Measurements from ENCODE around the gene NCLN. TPM values are rescaled to one million over a fixed set of nuclear protein-coding genes. Genes with fewer than 3 reads are reported as not detected.

The NCLN gene
- total and polyA plus RNA-seq, 2 donors (not counting 1 experiment from before 2014, with no cell fraction given): 33.0 to 35.8 TPM

DNA sequence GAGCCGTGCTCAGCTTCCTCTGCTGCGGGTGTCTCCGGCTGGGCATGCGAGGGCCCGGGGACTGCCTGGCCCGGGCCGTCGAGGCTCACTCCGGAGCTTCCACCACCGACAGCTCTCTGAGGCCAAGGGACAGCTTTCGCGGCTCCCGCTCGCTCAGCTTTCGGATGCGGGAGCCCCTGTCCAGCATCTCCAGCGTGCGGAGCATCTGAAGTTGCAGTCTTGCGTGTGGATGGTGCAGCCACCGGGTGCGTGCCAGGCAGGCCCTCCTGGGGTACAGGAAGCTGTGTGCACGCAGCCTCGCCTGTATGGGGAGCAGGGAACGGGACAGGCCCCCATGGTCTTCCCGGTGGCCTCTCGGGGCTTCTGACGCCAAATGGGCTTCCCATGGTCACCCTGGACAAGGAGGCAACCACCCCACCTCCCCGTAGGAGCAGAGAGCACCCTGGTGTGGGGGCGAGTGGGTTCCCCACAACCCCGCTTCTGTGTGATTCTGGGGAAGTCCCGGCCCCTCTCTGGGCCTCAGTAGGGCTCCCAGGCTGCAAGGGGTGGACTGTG lies 5.9 kb upstream of the NCLN start:
- Histone ChIP-seq H3K4me2 (ENCODE audit: extremely low read depth, insufficient read depth, low read length) (no peak overlapping the region), H3K79me2 (ENCODE audit: control insufficient read depth, insufficient read depth, low read length) (no peaks in the 10 kb centered on the region), H3K27me3 (ENCODE audit: control insufficient read depth, insufficient read depth, low read length) (no peaks in the 10 kb centered on the region), H3K9ac (ENCODE audit: insufficient read depth, low read length) (no peak overlapping the region), H3K27ac (ENCODE audit: insufficient read depth, low read length) (no peak overlapping the region), H3K36me3 (ENCODE audit: control insufficient read depth, insufficient read depth, low read length) (no peaks in the 10 kb centered on the region), H4K20me1 (ENCODE audit: control insufficient read depth, extremely low read depth, insufficient read depth, low read length) (no peaks in the 10 kb centered on the region), H3K9me3 (ENCODE audit: control insufficient read depth, insufficient read depth, low read depth, low read length) (no peaks in the 10 kb centered on the region), H3K4me1 (ENCODE audit: control insufficient read depth, extremely low read depth, insufficient read depth, low read length) (peaks cover 11% of the 10 kb centered on the region), H2AFZ (ENCODE audit: low read length) (no peak overlapping the region), H3K4me3 (replicated peaks in 1 of 4; ENCODE audit: control extremely low read depth in 1 of 4, insufficient read depth in 1 of 4, low read depth in 3 of 4, low read length in 4 of 4) (no peak overlapping the region)
- no peak for DNase-seq (ENCODE audit: low read depth in 2 of 2)
- TF ChIP-seq, protein P1, sequence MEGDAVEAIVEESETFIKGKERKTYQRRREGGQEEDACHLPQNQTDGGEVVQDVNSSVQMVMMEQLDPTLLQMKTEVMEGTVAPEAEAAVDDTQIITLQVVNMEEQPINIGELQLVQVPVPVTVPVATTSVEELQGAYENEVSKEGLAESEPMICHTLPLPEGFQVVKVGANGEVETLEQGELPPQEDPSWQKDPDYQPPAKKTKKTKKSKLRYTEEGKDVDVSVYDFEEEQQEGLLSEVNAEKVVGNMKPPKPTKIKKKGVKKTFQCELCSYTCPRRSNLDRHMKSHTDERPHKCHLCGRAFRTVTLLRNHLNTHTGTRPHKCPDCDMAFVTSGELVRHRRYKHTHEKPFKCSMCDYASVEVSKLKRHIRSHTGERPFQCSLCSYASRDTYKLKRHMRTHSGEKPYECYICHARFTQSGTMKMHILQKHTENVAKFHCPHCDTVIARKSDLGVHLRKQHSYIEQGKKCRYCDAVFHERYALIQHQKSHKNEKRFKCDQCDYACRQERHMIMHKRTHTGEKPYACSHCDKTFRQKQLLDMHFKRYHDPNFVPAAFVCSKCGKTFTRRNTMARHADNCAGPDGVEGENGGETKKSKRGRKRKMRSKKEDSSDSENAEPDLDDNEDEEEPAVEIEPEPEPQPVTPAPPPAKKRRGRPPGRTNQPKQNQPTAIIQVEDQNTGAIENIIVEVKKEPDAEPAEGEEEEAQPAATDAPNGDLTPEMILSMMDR (conservative IDR thresholded peaks at IDR 0.05 in 1 of 2, IDR thresholded peaks at IDR 0.05 in 1 of 2; ENCODE audit: low read depth in 1 of 2, low read length in 2 of 2): no peak
- no peak for TF ChIP-seq EZH2 (IDR thresholded peaks at IDR 0.05; ENCODE audit: low read length, missing control alignments)

DNA sequence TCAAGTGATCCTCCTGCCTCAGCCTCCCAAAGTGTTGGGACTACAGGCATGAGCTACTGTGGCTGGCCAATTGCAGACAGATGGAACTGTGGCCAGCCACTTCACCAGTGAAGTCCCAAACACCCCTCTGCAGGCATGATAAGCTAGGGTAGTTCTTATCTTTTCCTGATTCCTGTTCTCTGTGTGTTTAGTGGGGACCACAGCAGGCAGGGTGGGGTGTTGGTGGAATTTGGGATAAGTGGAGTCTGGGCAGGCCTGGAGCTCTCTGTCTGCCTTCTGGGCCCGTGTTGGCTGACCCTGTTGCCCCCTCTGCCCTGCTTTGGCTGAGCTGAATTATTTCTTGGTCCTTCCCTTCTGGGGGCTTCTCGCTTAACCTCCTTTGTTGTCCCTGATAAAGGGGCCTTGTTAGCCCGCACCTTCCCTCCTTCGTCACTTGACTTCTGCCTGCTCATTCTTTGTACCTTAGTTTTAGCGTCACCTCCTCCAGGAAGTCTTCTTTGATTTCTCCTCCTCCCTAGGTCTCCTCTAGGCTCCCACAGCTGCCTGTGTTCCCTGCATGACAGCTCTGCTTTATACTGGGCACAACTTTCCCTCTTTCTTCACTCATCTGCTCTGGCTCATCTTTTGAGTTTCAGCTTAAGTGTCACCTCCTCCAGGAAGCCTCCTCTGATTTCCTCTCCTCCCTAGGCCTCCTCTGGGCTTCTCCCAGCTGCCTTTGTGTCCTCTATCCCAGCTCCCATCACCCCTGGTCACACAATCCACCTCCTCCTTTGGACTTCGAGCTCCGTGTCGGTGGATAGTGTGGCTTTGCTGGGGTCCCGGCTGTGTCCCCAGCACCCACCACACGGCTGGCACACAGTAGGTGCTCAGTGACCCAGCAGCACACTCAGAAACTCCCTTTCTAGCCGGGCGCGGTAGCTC lies 1.7 kb upstream of the NCLN start:
- no peak overlapping the region for H3K9ac ChIP-seq (ENCODE audit: insufficient read depth, low read length)
- no peak overlapping the region for H3K27ac ChIP-seq (ENCODE audit: insufficient read depth, low read length)
- peaks cover 1% of the 10 kb centered on the region for H3K36me3 ChIP-seq (ENCODE audit: control insufficient read depth, insufficient read depth, low read length)
- H3K4me3 ChIP-seq (replicated peaks in 1 of 4; ENCODE audit: control extremely low read depth in 1 of 4, insufficient read depth in 1 of 4, low read depth in 3 of 4, low read length in 4 of 4): no peak overlapping the region
- H3K79me2 ChIP-seq (ENCODE audit: control insufficient read depth, insufficient read depth, low read length): peaks cover 31% of the 10 kb centered on the region
- TF ChIP-seq, protein P1 (conservative IDR thresholded peaks at IDR 0.05 in 1 of 2, IDR thresholded peaks at IDR 0.05 in 1 of 2; ENCODE audit: low read depth in 1 of 2, low read length in 2 of 2): no peak
- TF ChIP-seq EZH2 (IDR thresholded peaks at IDR 0.05; ENCODE audit: low read length, missing control alignments): no peak
- no peaks in the 10 kb centered on the region for H3K27me3 ChIP-seq (ENCODE audit: control insufficient read depth, insufficient read depth, low read length)
- no peak overlapping the region for H2AFZ ChIP-seq (ENCODE audit: low read length)
- no peak overlapping the region for H3K4me2 ChIP-seq (ENCODE audit: extremely low read depth, insufficient read depth, low read length)
- H4K20me1 ChIP-seq (ENCODE audit: control insufficient read depth, extremely low read depth, insufficient read depth, low read length): no peaks in the 10 kb centered on the region
- H3K9me3 ChIP-seq (ENCODE audit: control insufficient read depth, insufficient read depth, low read depth, low read length): no peaks in the 10 kb centered on the region
- DNase-seq (ENCODE audit: low read depth in 2 of 2): no peak
- peaks cover 9% of the 10 kb centered on the region for H3K4me1 ChIP-seq (ENCODE audit: control insufficient read depth, extremely low read depth, insufficient read depth, low read length)

DNA sequence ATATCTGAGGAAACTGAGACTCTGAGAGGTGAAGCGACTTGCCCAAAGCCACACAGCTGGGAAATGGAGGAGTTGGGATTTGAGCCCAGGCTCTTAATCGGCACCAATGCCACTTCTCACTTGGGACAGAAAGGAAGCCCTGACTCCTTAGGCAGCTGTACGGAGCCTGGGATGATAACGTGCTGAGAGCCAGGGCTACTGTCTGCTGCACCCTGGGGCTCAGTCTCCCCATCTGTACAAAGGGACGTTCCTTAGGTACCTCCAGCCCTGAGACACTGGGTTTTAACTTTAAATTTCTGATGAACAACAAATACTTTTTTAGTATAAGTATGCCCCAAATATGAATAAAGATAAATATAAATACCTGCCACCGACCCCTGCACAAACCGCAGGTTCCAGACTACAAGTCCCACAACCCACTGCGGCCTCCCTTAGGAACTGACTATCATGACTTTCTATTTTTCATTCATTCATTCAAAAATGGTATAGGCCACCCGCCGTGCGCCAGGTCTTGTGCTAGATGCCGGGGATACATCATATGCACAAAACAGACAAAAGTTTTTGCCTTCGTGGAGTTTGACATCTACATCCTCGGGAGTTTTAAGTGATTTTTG lies 776 bp upstream of the NCLN start:
- TF ChIP-seq, protein P1 (conservative IDR thresholded peaks at IDR 0.05 in 1 of 2, IDR thresholded peaks at IDR 0.05 in 1 of 2; ENCODE audit: low read depth in 1 of 2, low read length in 2 of 2): no peak
- no peak for TF ChIP-seq EZH2 (IDR thresholded peaks at IDR 0.05; ENCODE audit: low read length, missing control alignments)
- H3K4me1 ChIP-seq (ENCODE audit: control insufficient read depth, extremely low read depth, insufficient read depth, low read length): peaks cover 9% of the 10 kb centered on the region
- H3K79me2 ChIP-seq (ENCODE audit: control insufficient read depth, insufficient read depth, low read length): peaks cover 41% of the 10 kb centered on the region
- peak overlapping the region; percentile 80 for H3K4me2 ChIP-seq (ENCODE audit: extremely low read depth, insufficient read depth, low read length)
- H4K20me1 ChIP-seq (ENCODE audit: control insufficient read depth, extremely low read depth, insufficient read depth, low read length): no peaks in the 10 kb centered on the region
- H3K9me3 ChIP-seq (ENCODE audit: control insufficient read depth, insufficient read depth, low read depth, low read length): no peaks in the 10 kb centered on the region
- peak overlapping the region; percentile 71 for H3K27ac ChIP-seq (ENCODE audit: insufficient read depth, low read length)
- peak overlapping the region; percentile 90 for H2AFZ ChIP-seq (ENCODE audit: low read length)
- H3K36me3 ChIP-seq (ENCODE audit: control insufficient read depth, insufficient read depth, low read length): peaks cover 6% of the 10 kb centered on the region
- DNase-seq (ENCODE audit: low read depth in 2 of 2): no peak
- no peak overlapping the region for H3K9ac ChIP-seq (ENCODE audit: insufficient read depth, low read length)
- no peaks in the 10 kb centered on the region for H3K27me3 ChIP-seq (ENCODE audit: control insufficient read depth, insufficient read depth, low read length)
- peak overlapping the region; percentile 84 to 91 (median 85) for H3K4me3 ChIP-seq (replicated peaks in 1 of 4; ENCODE audit: control extremely low read depth in 1 of 4, insufficient read depth in 1 of 4, low read depth in 3 of 4, low read length in 4 of 4)
